Measurements from ENCODE around the gene CCR9.
A peak's percentile ranks its signal among the peaks of the same experiment; 100 is the strongest.

Gene CCR9

DNA sequence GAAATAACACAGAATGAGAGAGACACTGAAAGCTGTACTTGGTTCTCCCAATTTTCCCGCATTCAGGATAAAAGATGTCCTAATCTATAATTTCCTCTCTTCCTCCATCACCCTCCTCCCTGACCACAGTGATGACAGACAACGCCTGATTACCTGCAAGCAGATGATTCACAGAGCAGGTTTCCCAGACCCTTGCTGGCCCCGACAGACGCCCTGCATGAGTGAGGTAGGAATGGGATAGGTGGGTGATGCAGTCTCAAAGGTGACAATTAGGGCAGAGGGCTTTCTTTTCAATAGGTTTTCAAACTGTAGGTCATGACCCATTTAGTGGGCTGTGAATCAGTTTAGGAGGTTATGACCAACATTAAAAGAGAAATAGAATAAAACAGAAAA, 51.7 kb downstream of the CCR9 start:
- DNase-seq (ENCODE audit: low read depth) = no peak

- DNase-seq (ENCODE audit: low read depth) = peak; percentile 70
Observed at GRCh38 chr3:45938864-45939263, 52.5 kb downstream of the CCR9 start.

DNA sequence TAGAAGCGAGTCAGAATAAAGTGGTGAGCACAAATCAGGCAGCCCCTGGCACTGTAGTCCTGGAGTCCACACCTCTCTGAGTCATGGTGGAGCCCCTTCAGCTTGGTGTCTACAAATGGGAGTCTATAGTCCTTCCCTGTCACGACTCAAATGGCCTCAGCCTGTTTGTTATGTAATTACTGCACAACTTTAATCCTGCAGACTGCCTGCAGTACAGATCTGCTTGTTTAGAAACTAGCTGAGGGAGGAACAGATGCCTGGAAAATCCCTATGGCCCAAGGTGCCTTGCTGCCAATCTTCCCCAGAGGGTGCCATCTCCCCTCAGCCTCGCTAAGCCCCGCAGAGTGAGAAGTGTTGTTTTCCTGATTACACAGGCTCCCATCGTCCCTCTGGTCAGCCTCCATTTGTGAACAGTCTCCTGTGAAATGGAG, 53.0 kb downstream of the CCR9 start:
- DNase-seq (ENCODE audit: low read depth) = no peak

- DNase-seq (ENCODE audit: low read depth) = no peak
Observed at GRCh38 chr3:45940004-45940780, 53.8 kb downstream of the CCR9 start.

- DNase-seq (ENCODE audit: low read depth) = no peak
Observed at GRCh38 chr3:45940781-45941365, 54.5 kb downstream of the CCR9 start.

DNA sequence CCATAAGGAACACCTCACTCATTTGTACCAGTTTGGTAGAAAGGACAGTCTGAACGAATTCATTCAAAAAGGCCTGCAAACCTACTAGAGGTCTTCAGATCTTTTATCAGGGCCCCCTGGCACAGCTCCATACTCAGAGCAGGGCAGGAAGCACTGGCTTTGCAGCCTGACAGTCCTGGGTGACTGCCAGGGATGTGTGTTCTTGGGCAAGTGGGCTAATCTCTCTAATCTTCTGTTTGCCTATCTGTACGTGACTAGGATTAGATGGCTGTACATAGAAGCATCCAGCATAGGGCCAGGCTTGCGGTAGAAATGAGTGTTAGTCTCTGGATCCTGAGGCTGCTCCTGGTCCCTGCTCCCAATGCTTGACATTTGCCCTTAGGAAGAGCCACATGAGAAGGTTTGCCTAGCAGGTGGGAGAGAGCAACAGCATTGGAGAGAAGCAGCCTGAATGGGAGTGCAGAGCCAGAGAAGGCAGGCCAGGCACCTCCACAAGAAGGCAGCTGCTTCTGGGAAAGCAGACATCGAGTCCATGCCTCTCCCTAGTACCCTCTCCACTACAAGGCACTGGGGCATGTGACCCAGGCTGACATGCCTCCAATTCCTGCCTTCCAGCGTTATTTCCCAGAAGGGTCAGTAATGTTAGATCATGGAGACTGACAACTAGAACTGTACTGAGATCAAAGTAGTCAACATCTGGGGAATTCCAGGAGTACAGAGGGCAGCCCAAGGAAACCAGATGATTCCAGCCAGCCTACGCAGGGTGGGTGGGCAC, 55.9 kb downstream of the CCR9 start:
- no peak for DNase-seq (ENCODE audit: low read depth)

DNA sequence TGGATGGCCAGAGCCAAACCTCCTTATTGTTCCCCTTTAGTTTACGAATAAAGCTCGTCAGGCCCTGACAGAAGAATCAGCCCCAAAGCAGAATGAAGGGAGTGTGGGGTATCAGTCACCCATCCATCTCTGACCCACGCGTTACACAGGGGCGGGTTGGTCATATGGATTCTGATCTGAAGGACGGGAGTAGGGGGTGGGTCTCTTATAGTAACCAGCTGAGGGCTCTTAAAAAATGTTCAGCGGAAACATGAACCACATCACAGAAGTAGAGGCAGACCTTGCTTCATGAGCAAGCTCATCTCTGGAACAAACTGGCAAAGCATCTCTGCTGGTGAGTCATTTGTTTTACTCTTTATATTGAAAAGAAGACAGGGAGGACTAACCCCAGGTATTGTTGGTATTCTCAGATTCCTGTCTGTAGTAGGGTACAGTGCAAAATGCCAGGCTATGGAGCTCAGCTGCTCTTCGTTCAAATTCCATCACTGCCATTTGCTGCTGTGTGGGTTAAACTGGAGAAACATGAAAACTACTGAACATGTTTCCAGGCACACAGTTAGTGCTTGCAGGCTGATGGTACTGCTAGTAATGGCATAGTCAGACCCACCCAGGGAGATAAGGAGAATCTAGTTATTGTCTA, 57.0 kb downstream of the CCR9 start, which contains the start of gene CXCR6:
CXCR6 (plus strand) TSS at position 258 of the 640 bp plus-strand sequence. CDS start 3,018 bp downstream, outside the sequence.
- no peak for DNase-seq (ENCODE audit: low read depth)

DNA sequence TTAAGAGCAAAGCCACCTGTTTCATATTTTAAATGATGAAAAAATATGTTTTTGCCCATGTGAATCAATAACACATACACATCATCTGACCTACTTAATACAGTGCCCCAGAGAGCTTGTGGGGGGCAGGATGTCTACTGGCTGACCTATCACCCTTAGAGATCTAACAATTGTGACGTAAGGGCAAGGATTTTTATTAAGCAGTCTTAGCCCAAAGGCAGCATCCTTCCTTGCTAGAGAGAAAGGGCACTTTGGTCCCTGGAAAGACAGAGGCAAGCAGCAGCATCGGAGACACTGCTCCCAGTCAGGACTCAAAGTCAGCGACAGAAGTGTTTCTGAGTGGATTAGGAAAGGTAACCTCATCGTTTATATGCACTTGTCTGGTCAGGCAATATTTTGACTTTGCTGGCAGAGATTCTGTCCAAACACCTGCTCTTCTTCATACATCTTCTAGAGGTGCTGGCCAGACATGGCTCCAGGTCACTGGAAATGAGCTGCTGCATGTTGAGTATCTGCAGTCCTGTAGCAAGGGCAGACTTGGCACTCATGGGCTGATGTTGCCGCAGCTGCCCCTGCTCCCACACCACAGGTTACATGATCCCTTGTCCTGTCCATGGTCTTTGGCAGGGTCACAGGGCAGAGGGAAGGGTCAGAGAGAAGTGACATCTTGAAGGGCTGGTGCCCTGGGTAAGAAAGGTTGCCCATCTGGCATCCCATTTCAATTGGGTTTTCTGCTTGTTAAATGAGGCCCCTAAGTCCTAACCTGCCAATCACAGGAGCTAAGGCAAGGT, 58.7 kb downstream of the CCR9 start:
- DNase-seq (ENCODE audit: low read depth) = no peak

DNA sequence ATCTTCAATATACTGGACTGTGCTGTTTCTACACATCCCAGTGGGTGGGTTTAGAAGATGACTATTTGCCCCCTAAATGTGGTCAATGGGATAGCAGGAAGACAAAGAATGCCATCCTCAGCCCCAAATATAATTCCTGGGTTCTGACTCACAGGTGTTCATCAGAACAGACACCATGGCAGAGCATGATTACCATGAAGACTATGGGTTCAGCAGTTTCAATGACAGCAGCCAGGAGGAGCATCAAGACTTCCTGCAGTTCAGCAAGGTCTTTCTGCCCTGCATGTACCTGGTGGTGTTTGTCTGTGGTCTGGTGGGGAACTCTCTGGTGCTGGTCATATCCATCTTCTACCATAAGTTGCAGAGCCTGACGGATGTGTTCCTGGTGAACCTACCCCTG, 60.0 kb downstream of the CCR9 start:
- DNase-seq (ENCODE audit: low read depth) = no peak

GRCh38 chr3:45946875-45947274, 60.5 kb downstream of the CCR9 start:
- DNase-seq (ENCODE audit: low read depth) = no peak

DNA sequence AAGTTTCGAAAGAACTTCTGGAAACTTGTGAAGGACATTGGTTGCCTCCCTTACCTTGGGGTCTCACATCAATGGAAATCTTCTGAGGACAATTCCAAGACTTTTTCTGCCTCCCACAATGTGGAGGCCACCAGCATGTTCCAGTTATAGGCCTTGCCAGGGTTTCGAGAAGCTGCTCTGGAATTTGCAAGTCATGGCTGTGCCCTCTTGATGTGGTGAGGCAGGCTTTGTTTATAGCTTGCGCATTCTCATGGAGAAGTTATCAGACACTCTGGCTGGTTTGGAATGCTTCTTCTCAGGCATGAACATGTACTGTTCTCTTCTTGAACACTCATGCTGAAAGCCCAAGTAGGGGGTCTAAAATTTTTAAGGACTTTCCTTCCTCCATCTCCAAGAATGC, 61.0 kb downstream of the CCR9 start:
- DNase-seq (ENCODE audit: low read depth) = no peak

- no peak for DNase-seq (ENCODE audit: low read depth)
Observed at GRCh38 chr3:45948311-45948781, 62.0 kb downstream of the CCR9 start.

- no peak for DNase-seq (ENCODE audit: low read depth)
Observed at GRCh38 chr3:45948881-45949280, 62.5 kb downstream of the CCR9 start.

DNA sequence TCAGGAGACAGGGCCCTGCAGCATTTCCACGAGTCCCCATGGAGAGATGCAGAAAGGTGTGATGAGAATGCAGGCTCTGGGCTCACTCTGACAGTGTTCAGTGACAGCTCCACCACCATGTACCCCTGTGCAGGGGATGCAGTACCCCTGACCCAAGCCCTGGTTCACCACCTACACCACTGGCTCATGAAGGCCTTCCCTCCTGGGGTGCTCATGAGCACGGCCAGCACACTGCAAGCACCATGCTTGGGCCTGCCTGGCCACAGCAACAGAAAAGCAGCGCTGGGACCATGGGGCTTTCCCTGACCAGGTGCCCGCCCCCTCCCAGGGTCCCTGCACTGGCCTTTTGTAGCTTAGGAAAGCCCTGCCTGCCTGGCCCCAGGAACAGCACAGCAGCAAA, 63.1 kb downstream of the CCR9 start:
- DNase-seq (ENCODE audit: low read depth) = no peak

- DNase-seq (ENCODE audit: low read depth) = no peak
Observed at GRCh38 chr3:45950131-45950530, 63.8 kb downstream of the CCR9 start.

- DNase-seq (ENCODE audit: low read depth) = no peak
Observed at GRCh38 chr3:45950686-45951600, 64.6 kb downstream of the CCR9 start.

DNA sequence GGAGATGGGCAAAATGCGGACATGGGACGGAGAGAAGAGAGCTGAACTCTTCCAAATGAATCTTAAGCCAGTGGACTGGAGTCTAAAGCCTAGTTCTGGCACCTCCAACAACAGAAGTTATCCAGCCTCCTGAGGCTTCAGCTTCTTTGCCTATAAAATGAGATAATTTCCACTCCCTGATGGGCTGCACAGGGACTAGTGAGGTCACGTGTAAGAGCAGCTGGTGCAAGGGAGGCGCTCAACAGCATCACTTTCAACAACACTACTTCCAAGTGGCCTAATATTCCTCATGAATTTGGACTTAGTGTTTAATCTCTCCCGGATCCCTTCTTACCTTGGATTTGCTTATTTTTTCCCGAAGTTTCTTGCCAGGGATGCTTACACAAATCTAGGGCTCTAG, 65.6 kb downstream of the CCR9 start:
- DNase-seq (ENCODE audit: low read depth) = no peak

- DNase-seq (ENCODE audit: low read depth) = no peak
Observed at GRCh38 chr3:45952456-45952855, 66.1 kb downstream of the CCR9 start.
